NT2/D1 (cell line): ENCODE data around the gene TGFBI.
"Not testable (repeated sequence)": the region's sequence is repeated elsewhere in the genome, so short reads cannot be mapped to it uniquely, and the experiment has no call there.

Source experiments
- DNase-seq: peaks from one replicate; pipeline ENCODE4 v3.0.0-alpha.2; 2011; ENCODE audit warnings: low read depth, low spot score
- H3K27me3 ChIP-seq: 2 replicates; pipeline ENCODE4 v1.6.0; 2011; ENCODE audit warnings: mild to moderate bottlenecking; ENCODE audit not compliant: insufficient read length, insufficient read depth
- H3K36me3 ChIP-seq: 2 replicates; pipeline ENCODE4 v1.6.1; 2011; ENCODE audit warnings: mild to moderate bottlenecking, low read length, mixed read lengths; ENCODE audit not compliant: insufficient read depth, insufficient read length
- H3K4me1 ChIP-seq: 2 replicates; pipeline ENCODE4 v1.5.1; 2011; ENCODE audit not compliant: insufficient read depth, insufficient read length
- H3K4me3 ChIP-seq: 2 replicates; pipeline ENCODE4 v1.5.1; 2011; ENCODE audit warnings: low read depth; ENCODE audit not compliant: insufficient read length
- H3K9ac ChIP-seq: 2 replicates; pipeline ENCODE4 v1.6.0; 2011; ENCODE audit warnings: low read depth; ENCODE audit not compliant: insufficient read length
- H3K9me3 ChIP-seq: 2 replicates; pipeline ENCODE4 v1.5.1; 2011; ENCODE audit warnings: mild to moderate bottlenecking, low read length; ENCODE audit not compliant: insufficient read depth
- SUZ12 ChIP-seq: IDR thresholded peaks from 2 replicates; pipeline ENCODE4 v1.6.1; 2011; ENCODE audit not compliant: insufficient read length, insufficient read depth; ENCODE audit errors: extremely low read depth
- YY1 ChIP-seq: IDR thresholded peaks from 2 replicates; pipeline ENCODE4 v1.6.1; 2011; ENCODE audit not compliant: insufficient read length, insufficient read depth
- ZNF274 ChIP-seq: IDR thresholded peaks from 2 replicates; pipeline ENCODE4 v1.6.1; 2011; ENCODE audit warnings: mild to moderate bottlenecking, low read depth, low read length

Gene TGFBI

GRCh38 chr5:136040746-136041415, 12.1 kb downstream of the TGFBI start:
- no peak for TF ChIP-seq YY1
- no peak for TF ChIP-seq ZNF274
- TF ChIP-seq SUZ12 = no peak
- Histone ChIP-seq H3K4me1 (no peaks in the 10 kb centered on the region), H3K9ac (no peak overlapping the region), H3K27me3 (no peaks in the 10 kb centered on the region), H3K9me3 (0 out of 2 replicates have a peak, but pooled peaks cover 8% of the 10 kb centered on the region), H3K4me3 (no peak overlapping the region), H3K36me3 (peaks cover 39% of the 10 kb centered on the region)
- DNase-seq = no peak

GRCh38 chr5:136042156-136042555, 13.4 kb downstream of the TGFBI start:
- H3K36me3 ChIP-seq = peaks cover 42% of the 10 kb centered on the region

GRCh38 chr5:136042665-136043121, 13.9 kb downstream of the TGFBI start:
- DNase-seq = no peak
- 0 out of 2 replicates have a peak, but pooled peaks cover 8% of the 10 kb centered on the region for H3K9me3 ChIP-seq
- peaks cover 48% of the 10 kb centered on the region for H3K36me3 ChIP-seq
- H3K9ac ChIP-seq = no peak overlapping the region
- TF ChIP-seq YY1 = no peak
- no peaks in the 10 kb centered on the region for H3K4me1 ChIP-seq
- no peaks in the 10 kb centered on the region for H3K27me3 ChIP-seq
- H3K4me3 ChIP-seq = no peak overlapping the region

More at GRCh38 chr5:136042156-136042555, 13.4 kb downstream of the TGFBI start:
- Histone ChIP-seq H3K4me1 (no peaks in the 10 kb centered on the region), H3K9me3 (0 out of 2 replicates have a peak, but pooled peaks cover 8% of the 10 kb centered on the region), H3K4me3 (no peak overlapping the region), H3K9ac (no peak overlapping the region), H3K27me3 (no peaks in the 10 kb centered on the region)
- no peak for DNase-seq
- TF ChIP-seq SUZ12 = no peak
- no peak for TF ChIP-seq YY1
- no peak for TF ChIP-seq ZNF274

GRCh38 chr5:136043551-136043950, 14.8 kb downstream of the TGFBI start:
- Histone ChIP-seq H3K9ac (no peak overlapping the region), H3K27me3 (no peaks in the 10 kb centered on the region), H3K36me3 (peaks cover 55% of the 10 kb centered on the region), H3K4me3 (no peak overlapping the region), H3K4me1 (no peaks in the 10 kb centered on the region), H3K9me3 (0 out of 2 replicates have a peak, but pooled peaks cover 4% of the 10 kb centered on the region)
- no peak for DNase-seq
- TF ChIP-seq SUZ12 (no peak), ZNF274 (no peak), YY1 (no peak)

GRCh38 chr5:136043968-136044610, 15.3 kb downstream of the TGFBI start:
- Histone ChIP-seq H3K9ac (no peak overlapping the region), H3K9me3 (no peaks in the 10 kb centered on the region), H3K4me1 (no peaks in the 10 kb centered on the region), H3K27me3 (no peaks in the 10 kb centered on the region), H3K4me3 (no peak overlapping the region), H3K36me3 (peaks cover 56% of the 10 kb centered on the region)
- no peak for TF ChIP-seq ZNF274
- no peak for TF ChIP-seq YY1
- no peak for TF ChIP-seq SUZ12
- DNase-seq = no peak

GRCh38 chr5:136045026-136045425, 16.2 kb downstream of the TGFBI start:
- not testable (repeated sequence) for H3K9ac ChIP-seq, DNase-seq, H3K27me3 ChIP-seq, H3K9me3 ChIP-seq, H3K4me1 ChIP-seq, H3K4me3 ChIP-seq
- peaks cover 55% of the 10 kb centered on the region for H3K36me3 ChIP-seq

GRCh38 chr5:136046246-136046645, 17.5 kb downstream of the TGFBI start:
- Histone ChIP-seq H3K9ac (no peak overlapping the region), H3K27me3 (no peaks in the 10 kb centered on the region), H3K9me3 (no peaks in the 10 kb centered on the region), H3K4me1 (no peaks in the 10 kb centered on the region), H3K36me3 (peaks cover 58% of the 10 kb centered on the region), H3K4me3 (no peak overlapping the region)
- no peak for TF ChIP-seq ZNF274
- TF ChIP-seq YY1 = no peak
- no peak for TF ChIP-seq SUZ12
- DNase-seq = no peak
